ENCODE measurements around the gene GMDS. TPM values are rescaled to one million over a fixed set of nuclear protein-coding genes. Genes with fewer than 3 reads are reported as not detected.

The GMDS gene
- total and polyA plus RNA-seq, 2 experiments from 2014 or later = 3.0 to 12.6 TPM

DNA sequence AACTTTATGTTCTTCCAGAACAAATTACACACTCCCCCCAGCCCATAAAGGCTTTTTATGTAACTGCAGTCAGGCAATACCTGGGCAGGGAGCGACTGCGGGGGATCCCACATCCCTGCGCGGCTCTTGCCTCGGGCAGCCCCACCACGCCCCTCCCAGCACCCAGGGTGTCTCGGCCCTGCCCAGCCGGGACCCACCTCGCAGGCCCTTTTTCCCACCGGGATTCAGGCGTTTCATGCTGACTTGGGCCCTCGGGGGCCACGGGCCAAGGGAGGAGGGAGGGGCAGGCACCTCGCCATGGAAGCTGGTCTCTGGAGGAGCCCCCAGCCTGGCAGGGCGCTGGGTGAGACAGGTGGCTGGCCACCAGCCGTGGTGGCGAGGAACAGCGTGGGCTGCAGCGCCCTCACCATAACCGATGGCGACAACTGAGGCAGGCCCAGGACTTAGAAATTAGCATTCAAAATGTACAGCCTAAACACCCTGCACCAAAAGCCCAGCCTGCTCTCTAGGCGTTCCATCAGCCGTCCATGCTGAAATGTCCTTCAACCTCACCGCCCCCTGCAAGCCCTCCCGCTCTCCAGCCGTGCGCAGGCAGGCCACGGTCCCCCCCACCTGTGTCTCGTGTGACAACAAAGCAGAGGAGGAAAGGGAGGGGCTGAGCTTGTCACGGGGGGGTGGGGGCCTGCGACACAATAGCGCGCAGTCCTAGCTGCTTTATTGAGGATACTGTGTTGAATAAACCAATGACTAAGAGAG lies 650.8 kb downstream of the GMDS start:
- TF ChIP-seq EZH2phosphoT487 (IDR thresholded peaks at IDR 0.05; ENCODE audit: insufficient read depth, low read depth) (no peak), EZH2 (IDR thresholded peaks at IDR 0.05; ENCODE audit: insufficient read depth, poor library complexity, severe bottlenecking) (no peak)
- H3K36me3 ChIP-seq (ENCODE audit: low read depth) = no peaks in the 10 kb centered on the region
- H3K4me1 ChIP-seq (ENCODE audit: insufficient read depth) = peaks cover 3% of the 10 kb centered on the region; the same call in 1 of the 2 replicates
- in situ Hi-C loops (cut with MboI) = loop anchor here (10.0 to 25.0 kb wide), 3 partner anchors 760 to 1043 kb away; no protein-coding TSS in a partner anchor
- H3K27me3 ChIP-seq (replicated peaks; ENCODE audit: insufficient read depth) = peaks cover 24% of the 10 kb centered on the region
- H3K4me3 ChIP-seq = no peak overlapping the region
- no peak overlapping the region for H3K9ac ChIP-seq
- 70 to 72% methylated on average over 28 to 33 of the region's 33 CpGs for WGBS, 2 experiments (ENCODE audit: low coverage in 1 of 2, low lambda C conversion rate in 2 of 2, missing lambda C conversion rate in 2 of 2)
- no peak overlapping the region for H3K4me2 ChIP-seq (ENCODE audit: unreplicated experiment)
- H3F3A ChIP-seq (ENCODE audit: insufficient read depth) = no peaks in the 10 kb centered on the region
- H3K9me3 ChIP-seq (ENCODE audit: low read depth) = no peaks in the 10 kb centered on the region
- H3K27ac ChIP-seq = no peak overlapping the region
- H2AFZ ChIP-seq = no peak overlapping the region
- no peak for DNase-seq
- no peaks in the 10 kb centered on the region for H3K9me2 ChIP-seq (ENCODE audit: insufficient read depth)
- H4K20me1 ChIP-seq (ENCODE audit: insufficient read depth) = no peaks in the 10 kb centered on the region
- no peaks in the 10 kb centered on the region for H3K79me2 ChIP-seq (ENCODE audit: insufficient read depth)

DNA sequence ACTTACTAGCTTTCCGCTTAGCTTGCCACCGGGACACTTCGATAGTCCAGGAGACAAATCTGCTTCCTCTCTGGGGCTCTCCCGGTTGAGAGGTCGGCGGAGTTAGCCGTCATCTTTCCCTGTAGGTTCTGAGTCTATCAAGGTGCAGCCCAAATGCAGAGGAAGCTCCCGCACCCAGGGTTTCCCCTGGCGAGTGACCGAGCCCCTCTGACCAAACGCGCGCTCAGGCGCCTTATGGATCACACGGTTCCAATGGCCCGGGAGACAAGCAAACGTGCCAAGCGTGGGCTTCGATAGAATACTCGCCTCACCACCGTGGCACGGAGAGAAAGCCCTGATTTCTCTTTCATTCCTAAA lies 651.5 kb downstream of the GMDS start:
- no peak overlapping the region for H3K4me2 ChIP-seq (ENCODE audit: unreplicated experiment)
- H3K36me3 ChIP-seq (ENCODE audit: low read depth) = no peaks in the 10 kb centered on the region
- TF ChIP-seq EZH2phosphoT487 (IDR thresholded peaks at IDR 0.05; ENCODE audit: insufficient read depth, low read depth) (no peak), EZH2 (IDR thresholded peaks at IDR 0.05; ENCODE audit: insufficient read depth, poor library complexity, severe bottlenecking) (no peak)
- H2AFZ ChIP-seq = no peak overlapping the region
- in situ Hi-C loops (cut with MboI) = loop anchor here (10.0 to 25.0 kb wide), 3 partner anchors 761 to 1043 kb away; no protein-coding TSS in a partner anchor
- peaks cover 31% of the 10 kb centered on the region for H3K27me3 ChIP-seq (replicated peaks; ENCODE audit: insufficient read depth)
- H3F3A ChIP-seq (ENCODE audit: insufficient read depth) = no peaks in the 10 kb centered on the region
- WGBS, 2 experiments (ENCODE audit: low coverage in 1 of 2, low lambda C conversion rate in 2 of 2, missing lambda C conversion rate in 2 of 2) = 79 to 81% methylated on average over 17 to 22 of the region's 22 CpGs
- no peak overlapping the region for H3K9ac ChIP-seq
- no peaks in the 10 kb centered on the region for H3K79me2 ChIP-seq (ENCODE audit: insufficient read depth)
- no peaks in the 10 kb centered on the region for H4K20me1 ChIP-seq (ENCODE audit: insufficient read depth)
- H3K4me1 ChIP-seq (ENCODE audit: insufficient read depth) = peaks cover 3% of the 10 kb centered on the region; the same call in 1 of the 2 replicates
- H3K4me3 ChIP-seq = no peak overlapping the region
- no peak for DNase-seq
- H3K27ac ChIP-seq = no peak overlapping the region
- H3K9me3 ChIP-seq (ENCODE audit: low read depth) = no peaks in the 10 kb centered on the region
- no peaks in the 10 kb centered on the region for H3K9me2 ChIP-seq (ENCODE audit: insufficient read depth)

DNA sequence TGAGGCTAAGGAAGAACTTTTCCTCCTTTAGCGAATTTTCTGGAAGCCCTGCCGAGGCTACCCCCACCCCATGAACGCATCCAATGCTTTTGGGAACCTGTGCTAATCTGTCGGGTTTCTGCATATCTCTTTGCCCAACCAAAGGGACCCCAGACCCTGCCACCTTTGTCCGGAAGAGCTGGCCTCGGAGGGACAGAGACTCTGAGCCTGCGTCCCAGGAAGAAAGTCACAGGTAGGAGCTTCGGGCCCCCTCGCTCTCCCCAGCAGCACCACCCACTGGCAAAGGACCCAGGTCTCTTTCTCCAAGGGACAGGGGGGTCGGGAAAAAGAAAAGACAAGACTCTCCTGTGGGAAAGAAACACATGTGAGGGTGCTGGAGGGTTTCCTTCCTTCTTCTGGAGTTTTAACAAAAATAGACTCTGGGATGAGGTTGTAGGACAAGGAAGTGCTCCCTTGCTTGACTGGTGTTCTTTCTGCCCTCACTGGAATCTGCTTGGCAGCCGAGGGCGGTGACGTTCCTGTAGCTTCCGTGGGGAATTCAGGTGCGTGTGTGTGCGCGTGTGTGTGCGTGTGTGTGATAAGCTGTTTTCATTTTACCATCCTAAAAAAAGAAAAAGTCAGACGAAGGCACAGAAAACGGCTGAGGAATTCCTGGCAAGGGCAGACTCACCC lies 652.0 kb downstream of the GMDS start:
- H3K27me3 ChIP-seq (replicated peaks; ENCODE audit: insufficient read depth) = peaks cover 36% of the 10 kb centered on the region
- DNase-seq = no peak
- H3K9me2 ChIP-seq (ENCODE audit: insufficient read depth) = no peaks in the 10 kb centered on the region
- in situ Hi-C loops (cut with MboI) = loop anchor here (10.0 to 25.0 kb wide), 3 partner anchors 761 to 1044 kb away; no protein-coding TSS in a partner anchor
- H3K4me1 ChIP-seq (ENCODE audit: insufficient read depth) = peaks cover 3% of the 10 kb centered on the region; the same call in 1 of the 2 replicates
- no peak for TF ChIP-seq EZH2phosphoT487 (IDR thresholded peaks at IDR 0.05; ENCODE audit: insufficient read depth, low read depth)
- TF ChIP-seq EZH2 (IDR thresholded peaks at IDR 0.05; ENCODE audit: insufficient read depth, poor library complexity, severe bottlenecking) = no peak
- no peak overlapping the region for H3K4me2 ChIP-seq (ENCODE audit: unreplicated experiment)
- no peak overlapping the region for H3K9ac ChIP-seq
- no peak overlapping the region for H3K27ac ChIP-seq
- no peaks in the 10 kb centered on the region for H4K20me1 ChIP-seq (ENCODE audit: insufficient read depth)
- no peak overlapping the region for H3K4me3 ChIP-seq
- WGBS, 2 experiments (ENCODE audit: low coverage in 1 of 2, low lambda C conversion rate in 2 of 2, missing lambda C conversion rate in 2 of 2) = 60 to 62% methylated on average over 20 of the region's 20 CpGs
- H2AFZ ChIP-seq = no peak overlapping the region
- no peaks in the 10 kb centered on the region for H3K36me3 ChIP-seq (ENCODE audit: low read depth)
- H3K79me2 ChIP-seq (ENCODE audit: insufficient read depth) = no peaks in the 10 kb centered on the region
- H3K9me3 ChIP-seq (ENCODE audit: low read depth) = no peaks in the 10 kb centered on the region
- no peaks in the 10 kb centered on the region for H3F3A ChIP-seq (ENCODE audit: insufficient read depth)

DNA sequence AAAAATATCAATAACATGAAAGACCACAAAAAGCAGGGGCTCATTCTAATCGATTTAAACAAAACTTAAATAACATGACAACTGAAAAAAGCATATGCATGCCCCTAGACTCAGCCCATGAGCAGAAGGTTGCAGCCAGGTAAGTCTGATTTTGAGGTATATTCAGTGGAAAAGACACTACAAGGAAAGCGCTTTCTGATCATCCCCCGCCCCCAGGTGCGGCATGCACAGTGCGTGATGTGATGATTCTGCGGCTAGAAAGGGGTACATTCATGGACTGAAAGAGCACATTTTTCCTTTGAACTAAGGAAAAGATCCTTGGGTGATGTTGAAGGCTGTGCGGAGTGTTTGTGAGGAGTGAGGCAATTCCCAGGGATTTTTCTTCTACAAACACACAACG lies 652.6 kb downstream of the GMDS start:
- no peaks in the 10 kb centered on the region for H3F3A ChIP-seq (ENCODE audit: insufficient read depth)
- H3K9ac ChIP-seq = no peak overlapping the region
- H3K27ac ChIP-seq = no peak overlapping the region
- WGBS, 2 experiments (ENCODE audit: low coverage in 1 of 2, low lambda C conversion rate in 2 of 2, missing lambda C conversion rate in 2 of 2) = 73 to 76% methylated on average over 8 of the region's 8 CpGs
- no peaks in the 10 kb centered on the region for H3K79me2 ChIP-seq (ENCODE audit: insufficient read depth)
- H3K27me3 ChIP-seq (replicated peaks; ENCODE audit: insufficient read depth) = peaks cover 40% of the 10 kb centered on the region
- H3K9me2 ChIP-seq (ENCODE audit: insufficient read depth) = no peaks in the 10 kb centered on the region
- in situ Hi-C loops (cut with MboI) = loop anchor here (10.0 to 25.0 kb wide), 3 partner anchors 762 to 1044 kb away; no protein-coding TSS in a partner anchor
- no peaks in the 10 kb centered on the region for H3K9me3 ChIP-seq (ENCODE audit: low read depth)
- no peaks in the 10 kb centered on the region for H3K36me3 ChIP-seq (ENCODE audit: low read depth)
- H4K20me1 ChIP-seq (ENCODE audit: insufficient read depth) = no peaks in the 10 kb centered on the region
- no peak overlapping the region for H2AFZ ChIP-seq
- no peak overlapping the region for H3K4me3 ChIP-seq
- H3K4me2 ChIP-seq (ENCODE audit: unreplicated experiment) = no peak overlapping the region
- H3K4me1 ChIP-seq (ENCODE audit: insufficient read depth) = peaks cover 3% of the 10 kb centered on the region; the same call in 1 of the 2 replicates
- DNase-seq = no peak
- TF ChIP-seq EZH2 (IDR thresholded peaks at IDR 0.05; ENCODE audit: insufficient read depth, poor library complexity, severe bottlenecking) (no peak), EZH2phosphoT487 (IDR thresholded peaks at IDR 0.05; ENCODE audit: insufficient read depth, low read depth) (no peak)
